Measurements from ENCODE around the gene STAG1.
"Not testable (repeated sequence)": the region's sequence is repeated elsewhere in the genome, so short reads cannot be mapped to it uniquely, and the experiment has no call there.

Gene STAG1

GRCh38 chr3:136698361-136698760 lies 53.8 kb downstream of the STAG1 start:
- DNase-seq = no peak

- DNase-seq = no peak
These were observed 55.4 kb downstream of the STAG1 start for GRCh38 chr3:136696797-136697196.

GRCh38 chr3:136694321-136694720 lies 57.9 kb downstream of the STAG1 start:
- DNase-seq = no peak

DNA sequence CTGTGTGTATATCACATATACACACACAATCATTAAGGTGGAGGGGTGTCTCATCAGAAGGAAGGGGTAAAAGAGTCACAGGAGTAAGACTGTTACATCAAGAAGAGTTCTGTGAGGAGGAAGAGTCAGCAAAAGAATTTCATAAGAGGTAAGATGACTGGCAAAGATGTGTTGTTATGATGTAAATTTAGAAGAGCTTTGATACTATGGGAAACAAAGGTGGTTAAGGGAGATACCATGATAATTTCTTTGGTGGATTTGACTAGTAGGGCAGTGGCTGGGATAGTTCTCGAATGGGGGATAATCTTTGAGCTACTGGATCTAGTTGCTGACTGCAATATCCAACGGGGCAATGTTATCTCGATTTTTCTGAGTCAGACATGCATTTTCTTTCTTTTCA lies 61.6 kb downstream of the STAG1 start:
- no peak for DNase-seq

GRCh38 chr3:136685882-136686281 lies 66.3 kb downstream of the STAG1 start:
- DNase-seq = no peak

DNA sequence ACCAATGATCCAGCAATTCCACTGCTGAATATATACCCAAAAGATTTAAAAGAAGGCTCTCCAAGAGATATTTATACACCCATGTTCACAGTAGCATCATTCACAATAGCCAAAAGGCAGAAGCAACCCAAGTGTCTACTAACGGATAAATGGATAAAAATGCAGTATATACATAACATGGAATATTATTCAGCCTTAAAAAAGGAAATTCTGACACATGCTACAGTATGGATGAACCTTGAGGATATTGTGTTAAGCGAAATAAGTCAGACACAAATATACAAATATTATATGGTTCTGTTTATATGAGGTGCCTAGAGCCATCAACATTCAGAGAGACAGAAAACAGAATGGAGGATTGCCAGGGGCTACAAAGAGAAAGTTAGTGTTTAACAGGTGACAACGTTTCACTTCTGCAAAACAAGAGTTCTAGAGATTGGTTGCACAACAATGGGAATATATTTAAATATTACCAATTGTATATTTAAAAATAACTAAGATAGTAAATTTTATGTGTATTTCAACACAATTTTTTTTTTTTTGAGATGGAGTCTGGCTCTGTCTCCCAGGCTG lies 69.4 kb downstream of the STAG1 start:
- no peak for DNase-seq

- DNase-seq = no peak
These were observed 73.2 kb downstream of the STAG1 start for GRCh38 chr3:136678981-136679380.

DNA sequence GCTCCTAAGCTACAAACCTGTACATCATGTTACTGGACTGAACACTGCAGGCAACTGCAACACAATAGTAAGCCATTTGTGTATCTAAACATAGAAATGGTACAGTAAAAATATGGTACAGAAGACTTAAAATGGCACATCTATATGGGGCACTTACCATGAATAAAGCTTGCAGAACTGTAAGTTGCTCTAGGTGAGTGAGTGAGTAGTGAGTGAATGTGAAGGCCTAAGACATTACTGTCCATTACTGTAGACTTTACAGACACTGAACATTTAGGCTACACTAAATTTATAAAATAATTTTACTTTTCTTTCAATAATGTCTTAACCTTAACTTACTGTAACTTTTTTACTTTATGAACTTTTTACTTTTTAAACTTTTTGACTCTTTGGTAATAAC lies 76.2 kb downstream of the STAG1 start:
- no peak for DNase-seq

GRCh38 chr3:136675150-136675858 lies 76.9 kb downstream of the STAG1 start:
- no peak for DNase-seq

DNA sequence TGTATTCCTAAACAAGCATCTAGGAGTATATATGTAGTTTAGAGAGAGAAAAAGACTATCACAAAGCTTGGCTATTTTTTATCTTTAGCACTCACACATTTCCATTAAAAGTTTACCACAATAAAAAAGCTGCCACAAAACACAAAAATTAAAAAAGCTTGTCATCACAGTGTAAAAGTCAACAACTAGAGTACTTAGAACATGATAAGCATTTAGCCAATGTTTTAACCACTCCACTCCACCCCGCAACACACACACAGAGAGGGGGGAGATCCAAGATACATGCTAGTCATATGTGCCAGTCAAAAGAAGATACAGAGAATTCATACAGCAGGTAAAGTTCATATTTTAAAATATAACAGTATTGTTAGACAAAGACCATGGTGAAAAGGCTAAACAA lies 79.7 kb downstream of the STAG1 start:
- no peak for DNase-seq

DNA sequence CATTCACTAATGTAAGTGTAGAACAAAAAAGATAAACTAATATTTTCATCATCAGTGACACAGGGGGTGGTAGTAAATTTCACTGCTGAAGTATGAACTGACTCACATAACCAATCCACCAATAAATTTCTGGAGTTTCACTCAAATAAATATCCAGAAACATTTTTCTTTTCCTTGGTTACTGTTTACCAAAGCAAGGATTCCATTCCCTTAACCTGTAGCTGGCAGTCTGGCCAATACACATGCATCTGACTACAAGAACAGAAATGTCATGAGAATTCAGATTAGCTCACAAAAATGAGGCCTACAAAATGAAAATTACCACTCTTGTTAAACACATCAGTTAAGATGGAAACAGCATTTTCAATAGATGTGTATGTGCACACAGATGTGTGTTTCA lies 80.3 kb downstream of the STAG1 start:
- no peak for DNase-seq

- no peak for DNase-seq
These were observed 82.0 kb downstream of the STAG1 start for GRCh38 chr3:136670166-136670565.

GRCh38 chr3:136667081-136667480 lies 85.1 kb downstream of the STAG1 start:
- no peak for DNase-seq

GRCh38 chr3:136666301-136666700 lies 85.9 kb downstream of the STAG1 start:
- DNase-seq = not testable (repeated sequence)

DNA sequence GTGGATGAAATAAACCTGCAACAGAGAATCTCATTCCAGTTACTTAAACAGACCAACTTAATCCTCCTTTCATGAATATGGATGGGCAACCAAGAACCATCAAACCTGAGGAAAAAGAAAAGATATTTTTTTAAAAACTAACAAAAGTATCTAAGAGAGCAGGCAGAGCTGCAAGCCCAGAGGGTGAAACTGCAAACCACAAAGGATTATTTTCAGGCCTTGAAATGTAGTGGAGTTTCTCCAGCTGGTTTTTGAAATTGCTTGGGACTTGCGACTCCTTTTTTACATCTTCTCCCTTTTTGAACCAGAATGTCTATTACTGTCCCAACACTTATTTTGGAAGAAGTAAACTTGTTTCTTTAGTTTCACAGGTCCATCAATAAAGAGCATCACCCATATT lies 87.4 kb downstream of the STAG1 start:
- DNase-seq = no peak

DNA sequence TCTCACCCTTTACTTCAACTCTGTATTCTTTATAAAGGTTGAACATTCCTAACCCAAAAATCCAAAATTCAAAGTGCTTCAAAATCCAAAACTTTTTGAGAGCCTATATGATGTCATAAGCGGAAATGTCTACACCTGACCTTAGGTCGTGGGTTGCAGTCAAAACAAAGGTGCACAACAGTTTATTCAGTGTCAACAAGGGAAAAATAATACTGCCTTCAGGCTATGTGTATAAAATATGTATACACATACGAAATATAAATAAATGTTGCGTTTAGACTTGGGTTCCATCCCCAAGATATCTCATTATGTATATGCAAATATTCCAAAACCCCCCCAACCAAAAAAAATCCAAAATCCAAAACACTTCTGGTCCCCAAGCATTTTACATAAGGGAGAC lies 90.9 kb downstream of the STAG1 start:
- DNase-seq = no peak

GRCh38 chr3:136658946-136659682 lies 93.1 kb downstream of the STAG1 start:
- peak; percentile 7 for DNase-seq

DNA sequence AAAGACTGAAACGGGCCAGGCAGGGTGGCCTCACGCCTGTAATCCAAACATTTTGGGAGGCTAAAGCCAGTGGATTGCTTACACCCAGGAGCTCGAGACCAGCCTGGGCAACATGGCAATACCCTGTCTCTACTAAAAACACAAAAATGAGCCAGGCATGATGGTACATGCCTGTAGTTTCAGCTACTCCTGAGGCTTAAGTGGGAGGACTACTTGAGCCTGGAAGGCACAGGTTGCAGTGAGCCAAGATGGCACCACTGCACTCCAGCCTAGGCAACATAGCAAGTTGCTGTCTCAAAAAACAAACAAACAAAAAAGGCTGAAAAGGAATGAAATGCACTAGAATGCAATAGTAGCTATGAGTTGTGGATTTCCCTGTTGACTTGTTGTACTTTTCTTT lies 94.7 kb downstream of the STAG1 start:
- DNase-seq = no peak

DNA sequence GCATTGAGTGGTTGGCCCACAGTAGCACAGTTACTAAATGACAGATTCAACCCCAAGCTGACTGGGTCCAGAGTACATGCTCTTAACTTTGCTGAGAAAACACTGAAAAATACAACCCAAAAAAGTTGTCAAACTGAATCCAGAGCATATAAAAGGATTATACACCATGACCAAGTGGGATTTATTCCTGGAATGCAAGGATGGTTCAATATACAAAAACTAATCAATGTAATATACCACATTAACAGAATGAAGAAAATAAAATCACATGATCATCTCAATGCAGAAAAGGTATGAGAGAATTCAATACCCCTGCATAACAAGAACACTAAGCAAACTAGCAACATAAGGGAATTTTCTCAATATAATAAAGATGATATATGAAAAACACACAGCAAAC lies 98.5 kb downstream of the STAG1 start:
- no peak for DNase-seq

DNA sequence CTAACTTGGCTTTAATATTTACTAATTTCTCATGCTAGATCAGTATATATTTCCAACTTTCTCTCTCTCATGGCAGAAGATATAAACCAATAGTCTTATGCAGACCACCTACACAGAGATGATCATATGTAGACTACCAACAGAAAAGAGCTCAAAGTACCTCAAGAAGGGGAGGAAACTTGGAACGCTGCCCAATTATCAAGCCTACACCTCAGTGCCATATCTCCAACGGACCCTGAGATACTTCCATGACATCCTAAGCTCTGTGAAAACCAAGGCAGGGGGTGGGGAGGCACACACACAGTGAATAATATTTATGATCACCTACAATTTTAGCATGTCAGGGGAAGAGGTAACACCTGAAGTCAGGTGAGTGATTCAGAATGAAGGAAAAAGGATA lies 100.6 kb downstream of the STAG1 start:
- DNase-seq = no peak

GRCh38 chr3:136650461-136650860 lies 101.7 kb downstream of the STAG1 start:
- DNase-seq = no peak

- DNase-seq = no peak
These were observed 106.3 kb downstream of the STAG1 start for GRCh38 chr3:136645915-136646314.

- no peak for DNase-seq
These were observed 108.0 kb downstream of the STAG1 start for GRCh38 chr3:136644212-136644611.

GRCh38 chr3:136643380-136643779 lies 108.8 kb downstream of the STAG1 start:
- not testable (repeated sequence) for DNase-seq

Measured in NCI-H2107 (cell line).